ENCODE results near the gene GYG1.

DNA sequence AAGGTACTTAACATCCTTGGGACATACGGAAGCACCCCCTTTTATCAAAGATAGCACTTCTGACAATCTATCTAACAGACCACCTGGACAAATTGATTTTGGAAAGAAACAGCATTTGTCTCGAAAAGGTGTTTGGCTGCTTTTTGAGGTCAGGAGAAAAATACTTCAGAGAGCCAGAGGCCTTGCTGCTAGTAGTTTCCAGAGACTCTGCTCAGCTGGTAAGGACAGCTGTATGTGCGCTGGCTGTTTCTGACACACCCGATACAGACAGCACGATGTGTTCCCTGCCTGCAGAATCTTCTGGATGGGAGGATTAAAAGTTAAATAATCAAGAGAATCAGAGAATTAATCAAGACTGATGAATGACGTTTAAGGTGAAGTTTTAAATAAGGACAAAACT, 15.6 kb upstream of the GYG1 start:
- TF ChIP-seq, protein P1, sequence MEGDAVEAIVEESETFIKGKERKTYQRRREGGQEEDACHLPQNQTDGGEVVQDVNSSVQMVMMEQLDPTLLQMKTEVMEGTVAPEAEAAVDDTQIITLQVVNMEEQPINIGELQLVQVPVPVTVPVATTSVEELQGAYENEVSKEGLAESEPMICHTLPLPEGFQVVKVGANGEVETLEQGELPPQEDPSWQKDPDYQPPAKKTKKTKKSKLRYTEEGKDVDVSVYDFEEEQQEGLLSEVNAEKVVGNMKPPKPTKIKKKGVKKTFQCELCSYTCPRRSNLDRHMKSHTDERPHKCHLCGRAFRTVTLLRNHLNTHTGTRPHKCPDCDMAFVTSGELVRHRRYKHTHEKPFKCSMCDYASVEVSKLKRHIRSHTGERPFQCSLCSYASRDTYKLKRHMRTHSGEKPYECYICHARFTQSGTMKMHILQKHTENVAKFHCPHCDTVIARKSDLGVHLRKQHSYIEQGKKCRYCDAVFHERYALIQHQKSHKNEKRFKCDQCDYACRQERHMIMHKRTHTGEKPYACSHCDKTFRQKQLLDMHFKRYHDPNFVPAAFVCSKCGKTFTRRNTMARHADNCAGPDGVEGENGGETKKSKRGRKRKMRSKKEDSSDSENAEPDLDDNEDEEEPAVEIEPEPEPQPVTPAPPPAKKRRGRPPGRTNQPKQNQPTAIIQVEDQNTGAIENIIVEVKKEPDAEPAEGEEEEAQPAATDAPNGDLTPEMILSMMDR (IDR thresholded peaks at IDR 0.05; ENCODE audit: low read depth, low read length, missing input control) = no peak
- TF ChIP-seq RXRA (IDR thresholded peaks at IDR 0.05) (no peak), TAF1 (conservative IDR thresholded peaks at IDR 0.05) (no peak), HNF4G (IDR thresholded peaks at IDR 0.05) (no peak), JUND (IDR thresholded peaks at IDR 0.05) (no peak)

Data from liver (tissue), 3 donors.